ENCODE data around the gene PIK3CB.

DNA sequence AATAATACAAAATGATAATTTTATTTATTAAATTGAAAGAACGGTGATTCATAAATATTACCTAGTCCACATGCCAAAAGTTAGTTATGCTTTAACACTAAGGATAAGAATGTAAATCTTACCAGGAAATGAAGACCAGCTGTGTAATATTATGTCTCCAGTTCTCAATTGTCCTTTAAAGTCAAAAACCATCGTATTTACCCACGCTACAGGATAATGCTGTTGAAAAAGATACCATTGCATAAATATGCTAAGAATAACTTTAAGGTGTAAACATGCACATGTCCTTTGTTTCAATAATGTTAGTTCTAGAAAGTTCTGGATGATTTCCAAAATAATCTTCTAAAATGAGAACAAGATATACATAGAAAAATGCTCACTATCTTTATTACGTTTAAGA, 122.6 kb downstream of the PIK3CB start:
- TF ChIP-seq, protein P1, sequence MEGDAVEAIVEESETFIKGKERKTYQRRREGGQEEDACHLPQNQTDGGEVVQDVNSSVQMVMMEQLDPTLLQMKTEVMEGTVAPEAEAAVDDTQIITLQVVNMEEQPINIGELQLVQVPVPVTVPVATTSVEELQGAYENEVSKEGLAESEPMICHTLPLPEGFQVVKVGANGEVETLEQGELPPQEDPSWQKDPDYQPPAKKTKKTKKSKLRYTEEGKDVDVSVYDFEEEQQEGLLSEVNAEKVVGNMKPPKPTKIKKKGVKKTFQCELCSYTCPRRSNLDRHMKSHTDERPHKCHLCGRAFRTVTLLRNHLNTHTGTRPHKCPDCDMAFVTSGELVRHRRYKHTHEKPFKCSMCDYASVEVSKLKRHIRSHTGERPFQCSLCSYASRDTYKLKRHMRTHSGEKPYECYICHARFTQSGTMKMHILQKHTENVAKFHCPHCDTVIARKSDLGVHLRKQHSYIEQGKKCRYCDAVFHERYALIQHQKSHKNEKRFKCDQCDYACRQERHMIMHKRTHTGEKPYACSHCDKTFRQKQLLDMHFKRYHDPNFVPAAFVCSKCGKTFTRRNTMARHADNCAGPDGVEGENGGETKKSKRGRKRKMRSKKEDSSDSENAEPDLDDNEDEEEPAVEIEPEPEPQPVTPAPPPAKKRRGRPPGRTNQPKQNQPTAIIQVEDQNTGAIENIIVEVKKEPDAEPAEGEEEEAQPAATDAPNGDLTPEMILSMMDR (conservative IDR thresholded peaks at IDR 0.05; ENCODE audit: low read depth, low read length): no peak
- no peak for TF ChIP-seq EZH2 (IDR thresholded peaks at IDR 0.05; ENCODE audit: borderline replicate concordance, low read depth, low read length, poor library complexity, severe bottlenecking)

Data from A673 (cell line).